Measurements from ENCODE around the gene ATOH7. TPM values are rescaled to one million over a fixed set of nuclear protein-coding genes. Genes with fewer than 3 reads are reported as not detected.

The ATOH7 gene
- total RNA-seq, 1 experiment from 2014 or later: not detected

DNA sequence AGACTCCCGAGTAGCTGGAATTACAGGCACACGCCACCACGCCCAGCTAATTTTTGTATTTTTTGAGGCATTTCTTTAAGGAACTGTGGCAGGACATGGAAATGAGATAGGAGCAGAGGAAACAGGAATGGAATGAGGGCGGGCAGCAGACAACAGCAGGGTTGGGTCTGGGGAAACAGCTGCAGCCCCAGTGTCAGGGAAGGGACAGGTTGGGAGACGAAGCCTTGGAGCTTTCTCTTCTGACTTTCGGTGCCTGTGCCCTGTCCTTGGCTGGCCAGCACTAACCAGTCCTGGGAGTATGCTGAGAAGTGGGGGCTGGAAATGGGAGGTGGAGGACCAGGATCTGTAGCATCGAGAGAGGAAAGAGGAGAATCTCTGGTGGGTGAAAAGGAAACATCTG lies 47.4 kb downstream of the ATOH7 start:
- H3K36me3 ChIP-seq (ENCODE audit: insufficient read depth, low read length): no peaks in the 10 kb centered on the region
- H3K79me2 ChIP-seq (ENCODE audit: low read length): no peaks in the 10 kb centered on the region
- H2AFZ ChIP-seq (ENCODE audit: low read length): no peak overlapping the region
- DNase-seq: no peak
- H3K27ac ChIP-seq (ENCODE audit: low read length): no peak overlapping the region
- H3K4me2 ChIP-seq (ENCODE audit: low read depth, low read length, poor library complexity, severe bottlenecking): no peak overlapping the region
- no peak overlapping the region for H3K4me3 ChIP-seq (ENCODE audit: low read length)
- no peaks in the 10 kb centered on the region for H3K9me3 ChIP-seq (ENCODE audit: low read length)
- no peaks in the 10 kb centered on the region for H3K4me1 ChIP-seq (ENCODE audit: low read length)
- H4K20me1 ChIP-seq (ENCODE audit: insufficient read depth, low read depth, low read length): no peaks in the 10 kb centered on the region
- H3K9ac ChIP-seq (ENCODE audit: low read length): no peak overlapping the region
- no peaks in the 10 kb centered on the region for H3K9me2 ChIP-seq (replicated peaks; ENCODE audit: insufficient read depth, low read length)
- no peaks in the 10 kb centered on the region for H3K27me3 ChIP-seq (ENCODE audit: low read length)

Other genes starting within 250 kb of the ATOH7 start
- 54.1 and 99.9 TPM in 2 replicates for gene HERC4, start 156.8 kb downstream of the ATOH7 start, total RNA-seq (2014; rRNA removed; shearing (Covaris generic); ENCODE audit: low replicate concordance)
- not detected in 2 replicates for gene MYPN, start 122.6 kb downstream of the ATOH7 start, total RNA-seq (2014; rRNA removed; shearing (Covaris generic); ENCODE audit: low replicate concordance)
- gene HNRNPH3, start 100.0 kb upstream of the ATOH7 start, total RNA-seq (2014; rRNA removed; shearing (Covaris generic); ENCODE audit: low replicate concordance): 24.1 and 38.1 TPM in 2 replicates
- 1.0 and 7.2 TPM in 2 replicates for gene PBLD, start 100.8 kb upstream of the ATOH7 start, total RNA-seq (2014; rRNA removed; shearing (Covaris generic); ENCODE audit: low replicate concordance)
- 10.0 and 30.6 TPM in 2 replicates for gene RUFY2, start 175.2 kb upstream of the ATOH7 start, total RNA-seq (2014; rRNA removed; shearing (Covaris generic); ENCODE audit: low replicate concordance)
- gene DNA2, start 239.9 kb upstream of the ATOH7 start, total RNA-seq (2014; rRNA removed; shearing (Covaris generic); ENCODE audit: low replicate concordance): 11.5 and 27.7 TPM in 2 replicates

Data from Karpas-422 (cell line).